WTC11 (cell line): ENCODE results near the gene SSH2. TPM values are rescaled to one million over a fixed set of nuclear protein-coding genes. Genes with fewer than 3 reads are reported as not detected.
A peak's percentile ranks its signal among the peaks of the same experiment; 100 is the strongest.

Source experiments
- ATAC-seq: fragments of 200-7000 bp; cut with Tn5 transposase; 2 replicates; pipeline ENCODE4 v1.10.0; 2021; ENCODE audit warnings: mild to moderate bottlenecking, moderate library complexity
- CTCF ChIA-PET: fragments of 300-600 bp; sonication (Branson Sonifier 250); formaldehyde crosslinking; loops from one replicate; lab custom pipeline; 2021; ENCODE audit warnings: antibody characterized with exemption; lab: Charles Lee
- POLR2A ChIA-PET: fragments of 350-600 bp; sonication (Branson Sonifier 250); formaldehyde crosslinking; loops from one replicate; lab custom pipeline; 2021; ENCODE audit warnings: antibody characterized with exemption; lab: Charles Lee
- DNase-seq: peaks from one replicate; pipeline ENCODE4 v3.0.0; 2021; ENCODE audit warnings: low spot score
- H3K27ac Mint-ChIP-seq: 2 replicates; pipeline ENCODE4 v1.8.0; 2021; ENCODE audit warnings: mixed read lengths
- H3K27me3 Mint-ChIP-seq: 2 replicates; pipeline ENCODE4 v1.8.0; 2021; ENCODE audit warnings: low read depth, mild to moderate bottlenecking, moderate library complexity, mixed read lengths
- H3K36me3 Mint-ChIP-seq: 2 replicates; pipeline ENCODE4 v1.8.0; 2021; ENCODE audit warnings: mixed read lengths
- H3K4me1 Mint-ChIP-seq: 2 replicates; pipeline ENCODE4 v1.8.0; 2022; ENCODE audit warnings: mixed read lengths
- H3K4me3 Mint-ChIP-seq: 2 replicates; pipeline ENCODE4 v1.8.0; 2021; ENCODE audit warnings: mild to moderate bottlenecking, moderate library complexity, mixed read lengths
- H3K9me3 Mint-ChIP-seq: 2 replicates; pipeline ENCODE4 v1.8.0; 2021; ENCODE audit warnings: mixed read lengths
- ATF2 ChIP-seq: sonication (generic); formaldehyde crosslinking; IDR thresholded peaks from 2 replicates; pipeline ENCODE4 v1.8.1; 2022; ENCODE audit warnings: low read depth, missing genetic modification reagents, borderline replicate concordance
- CBFB ChIP-seq: sonication (generic); formaldehyde crosslinking; IDR thresholded peaks from 2 replicates; pipeline ENCODE4 v1.8.1; 2022; ENCODE audit warnings: mild to moderate bottlenecking, low read depth, missing genetic modification reagents
- CREB1 ChIP-seq: sonication (generic); formaldehyde crosslinking; IDR thresholded peaks from 2 replicates; pipeline ENCODE4 v1.8.0; 2023; ENCODE audit warnings: mild to moderate bottlenecking, missing genetic modification reagents
- FOXK1 ChIP-seq: sonication (generic); formaldehyde crosslinking; IDR thresholded peaks from 2 replicates; pipeline ENCODE4 v1.8.0; 2022; ENCODE audit warnings: mild to moderate bottlenecking, moderate library complexity, missing genetic modification reagents
- GTF2I ChIP-seq: fragments of 250-450 bp; sonication (Bioruptor Pico); conservative IDR thresholded peaks from 2 replicates; pipeline ENCODE4 v1.4.0; 2021; ENCODE audit warnings: mild to moderate bottlenecking
- KAT7 ChIP-seq: sonication (generic); formaldehyde crosslinking; IDR thresholded peaks from 2 replicates; pipeline ENCODE4 v1.8.1; 2023; ENCODE audit warnings: missing genetic modification reagents, mild to moderate bottlenecking, borderline replicate concordance
- MXD4 ChIP-seq: fragments of 250-450 bp; sonication (Bioruptor Pico); IDR thresholded peaks from 2 replicates; pipeline ENCODE4 v1.8.0; 2021; ENCODE audit warnings: mild to moderate bottlenecking, moderate library complexity, borderline replicate concordance
- NFE2L1 ChIP-seq: sonication (generic); formaldehyde crosslinking; IDR thresholded peaks from 2 replicates; pipeline ENCODE4 v1.8.1; 2023; ENCODE audit warnings: missing genetic modification reagents
- NFYB ChIP-seq: sonication (generic); formaldehyde crosslinking; conservative IDR thresholded peaks from 2 replicates; pipeline ENCODE4 v1.8.0; 2022; ENCODE audit warnings: low read depth, missing genetic modification reagents
- NR3C1 ChIP-seq: sonication (generic); formaldehyde crosslinking; conservative IDR thresholded peaks from 2 replicates; pipeline ENCODE4 v1.8.1; 2023; ENCODE audit warnings: low read depth, mild to moderate bottlenecking, missing genetic modification reagents
- RORB ChIP-seq: fragments of 250-450 bp; sonication (Bioruptor Pico); IDR thresholded peaks from 2 replicates; pipeline ENCODE4 v1.9.0; 2021; ENCODE audit warnings: mild to moderate bottlenecking
- SMAD3 ChIP-seq: sonication (generic); formaldehyde crosslinking; IDR thresholded peaks from 2 replicates; pipeline ENCODE4 v1.8.0; 2022; ENCODE audit warnings: missing genetic modification reagents, mild to moderate bottlenecking, borderline replicate concordance
- SMAD4 ChIP-seq: sonication (generic); formaldehyde crosslinking; IDR thresholded peaks from 2 replicates; pipeline ENCODE4 v1.8.0; 2022; ENCODE audit warnings: mild to moderate bottlenecking, missing genetic modification reagents
- STAT6 ChIP-seq: sonication (generic); formaldehyde crosslinking; conservative IDR thresholded peaks from 2 replicates; pipeline ENCODE4 v1.8.1; 2023; ENCODE audit warnings: mild to moderate bottlenecking, low read depth, missing genetic modification reagents, moderate library complexity
- TEAD1 ChIP-seq: sonication (generic); formaldehyde crosslinking; IDR thresholded peaks from 2 replicates; pipeline ENCODE4 v1.8.0; 2022; ENCODE audit warnings: mild to moderate bottlenecking, missing genetic modification reagents
- USF2 ChIP-seq: sonication (generic); formaldehyde crosslinking; IDR thresholded peaks from 2 replicates; pipeline ENCODE4 v1.8.1; 2023; ENCODE audit warnings: mild to moderate bottlenecking, missing genetic modification reagents, moderate library complexity
- ZBTB21 ChIP-seq: sonication (generic); formaldehyde crosslinking; IDR thresholded peaks from 2 replicates; pipeline ENCODE4 v1.8.1; 2023; ENCODE audit warnings: mild to moderate bottlenecking, missing genetic modification reagents, borderline replicate concordance
- ZNF281 ChIP-seq: sonication (generic); formaldehyde crosslinking; IDR thresholded peaks from 2 replicates; pipeline ENCODE4 v1.8.0; 2023; ENCODE audit warnings: mild to moderate bottlenecking, missing genetic modification reagents
- ZNF317 ChIP-seq: sonication (generic); formaldehyde crosslinking; IDR thresholded peaks from 2 replicates; pipeline ENCODE4 v1.8.1; 2023; ENCODE audit warnings: low read depth, mild to moderate bottlenecking, moderate library complexity, missing genetic modification reagents, borderline replicate concordance
- ZNF416 ChIP-seq: fragments of 250-450 bp; sonication (Bioruptor Pico); IDR thresholded peaks from 2 replicates; pipeline ENCODE4 v1.9.0; 2021; ENCODE audit warnings: mild to moderate bottlenecking, inconsistent platforms
- ZNF423 ChIP-seq: fragments of 250-450 bp; sonication (Bioruptor Pico); IDR thresholded peaks from 2 replicates; pipeline ENCODE4 v2.1.2; 2022; ENCODE audit warnings: mild to moderate bottlenecking, moderate library complexity
- total RNA-seq: library from RNA; stranded (reverse); gene quantifications from 3 replicates; pipeline ENCODE4 v1.2.3, GENCODE V29; 2021
- TF ChIP-seq, protein P1 (sequence below): fragments of 250-450 bp; sonication (Bioruptor Pico); IDR thresholded peaks from 2 replicates; pipeline ENCODE4 v1.9.0; 2021; ENCODE audit warnings: moderate library complexity, mild to moderate bottlenecking, inconsistent platforms, borderline replicate concordance

Gene SSH2
- total RNA-seq, 1 experiment from 2014 or later = 14.3 TPM

DNA sequence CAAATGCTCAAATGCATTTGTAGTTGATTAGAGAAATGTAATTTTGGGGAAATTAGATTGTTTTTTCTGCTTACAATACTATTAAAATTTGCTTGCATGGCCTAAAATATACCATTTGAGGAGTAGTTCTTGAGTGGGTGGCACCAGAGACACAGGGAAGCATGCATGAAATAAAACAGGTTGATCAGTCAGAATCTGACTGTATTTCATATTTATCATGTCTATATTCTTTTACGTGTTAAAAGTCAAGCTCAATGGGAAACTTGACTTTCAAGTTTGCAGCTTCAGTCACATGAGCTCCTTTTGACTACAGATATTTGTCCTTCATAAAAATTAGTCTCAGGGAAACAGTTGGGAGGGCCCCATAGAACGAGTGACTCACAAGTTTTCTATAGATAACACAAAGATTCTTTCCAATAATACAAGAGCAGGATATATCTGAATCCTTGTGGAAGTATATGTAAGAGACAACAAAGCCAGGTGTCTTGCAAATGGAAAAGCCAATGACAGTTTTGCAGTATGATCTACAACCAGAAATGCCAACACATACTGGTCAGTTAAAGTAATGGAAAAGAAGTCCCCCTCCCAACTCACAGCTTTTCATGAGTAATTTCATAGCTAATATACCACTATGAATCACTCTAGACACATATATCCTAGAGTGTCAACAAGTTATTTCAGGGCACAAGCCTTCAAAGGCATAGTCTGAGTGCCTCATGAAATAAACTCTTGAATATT lies 265.1 kb downstream of the SSH2 start (continued):
- no peak for TF ChIP-seq ATF2
- TF ChIP-seq MXD4 (CRISPR knock-in tag) = no peak

- ChIA-PET POLR2A (interaction anchor here (1.0 kb wide), 1 partner anchor 9 kb away, joined by 3 read pairs; no protein-coding TSS in a partner anchor), CTCF (interaction anchor here (1.2 to 2.6 kb wide), 4 partner anchors 23 to 430 kb away, joined by 5 to 12 read pairs (median 6); no protein-coding TSS in a partner anchor)
- Mint-ChIP-seq H3K27ac (peak overlapping the region; percentile 69), H3K27me3 (no peaks in the 10 kb centered on the region), H3K4me1 (peaks cover 11% of the 10 kb centered on the region)
- no peak for TF ChIP-seq NR3C1 (CRISPR knock-in tag)
- TF ChIP-seq NFE2L1 = peak; percentile 75
- TF ChIP-seq, all 79 proteins: peak for 1
- peaks cover 6% of the 10 kb centered on the region for H3K36me3 Mint-ChIP-seq
- DNase-seq (no peak), ATAC-seq (no peak)
- no peaks in the 10 kb centered on the region for H3K9me3 Mint-ChIP-seq
- no peak overlapping the region for H3K4me3 Mint-ChIP-seq
Measured at GRCh38 chr17:29663155-29663554, 266.9 kb downstream of the SSH2 start.

- ChIA-PET CTCF (no interaction called here), POLR2A (no interaction called here)
- no peak for ATAC-seq
- Mint-ChIP-seq H3K4me3 (no peak overlapping the region), H3K36me3 (peaks cover 6% of the 10 kb centered on the region), H3K9me3 (no peaks in the 10 kb centered on the region), H3K4me1 (peaks cover 6% of the 10 kb centered on the region), H3K27me3 (no peaks in the 10 kb centered on the region), H3K27ac (no peak overlapping the region)
- TF ChIP-seq FOXK1 (CRISPR knock-in tag) (no peak), TEAD1 (CRISPR knock-in tag) (no peak), NFYB (no peak), SMAD4 (CRISPR knock-in tag) (no peak), ZNF281 (CRISPR knock-in tag) (no peak), CREB1 (CRISPR knock-in tag) (no peak), STAT6 (CRISPR knock-in tag) (no peak), SMAD3 (CRISPR knock-in tag) (no peak), CBFB (no peak), USF2 (CRISPR knock-in tag) (no peak), GTF2I (CRISPR knock-in tag) (no peak), ZNF423 (CRISPR knock-in tag) (no peak), KAT7 (CRISPR knock-in tag) (no peak), ZNF317 (CRISPR knock-in tag) (no peak), ZBTB21 (CRISPR knock-in tag) (no peak), ZNF416 (CRISPR knock-in tag) (no peak), RORB (CRISPR knock-in tag) (no peak)
- TF ChIP-seq, protein P1, sequence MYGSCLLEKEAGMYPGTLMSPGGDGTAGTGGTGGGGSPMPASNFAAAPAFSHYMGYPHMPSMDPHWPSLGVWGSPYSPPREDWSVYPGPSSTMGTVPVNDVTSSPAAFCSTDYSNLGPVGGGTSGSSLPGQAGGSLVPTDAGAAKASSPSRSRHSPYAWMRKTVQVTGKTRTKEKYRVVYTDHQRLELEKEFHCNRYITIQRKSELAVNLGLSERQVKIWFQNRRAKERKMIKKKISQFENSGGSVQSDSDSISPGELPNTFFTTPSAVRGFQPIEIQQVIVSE (CRISPR knock-in tag) = no peak
- no peak for DNase-seq
Measured at GRCh38 chr17:29661213-29661612, 268.8 kb downstream of the SSH2 start.
